Lower leg skin (tissue), 3 donors: Measurements from ENCODE around the gene CD151.

Experiments
- CTCF ChIP-seq, 3 donors: fragments of 450-650 bp; IDR thresholded peaks; one replicate each; pipeline ENCODE4 v1.5.1; 2016; ENCODE audit warnings: antibody characterized with exemption in 3 of 3, mild to moderate bottlenecking in 3 of 3, moderate library complexity in 2 of 3
- POLR2A ChIP-seq, 2 donors: fragments of 450-650 bp; IDR thresholded peaks; one replicate each; pipeline ENCODE4 v1.6.1; 2016 to 2017; ENCODE audit warnings: antibody characterized with exemption in 2 of 2, mild to moderate bottlenecking in 1 of 2, moderate library complexity in 1 of 2

- TF ChIP-seq CTCF (IDR thresholded peaks at IDR 0.05) (no peak), POLR2A (IDR thresholded peaks at IDR 0.05) (no peak)
Observed at GRCh38 chr11:873706-874105, 41.0 kb downstream of the CD151 start.
